ENCODE data around the gene DIAPH1.

GRCh38 chr5:141634720-141635119, 15.9 kb upstream of the DIAPH1 start:
- TF ChIP-seq CTCF (IDR thresholded peaks at IDR 0.05) (no peak), POLR2A (IDR thresholded peaks at IDR 0.05) (no peak)
